ENCODE measurements around the gene TP73.

The TP73 gene

GRCh38 chr1:3772027-3772714 lies 119.9 kb downstream of the TP73 start:
- DNase-seq: peak; percentile 91

GRCh38 chr1:3772715-3773571 lies 120.6 kb downstream of the TP73 start, which contains the start of gene SMIM1:
TSS of gene SMIM1 (plus strand) at chr1:3772749. CDS start at chr1:3775374, 2,625 bp downstream.
- no peak for DNase-seq

GRCh38 chr1:3773572-3774275 lies 121.4 kb downstream of the TP73 start:
- DNase-seq: no peak

- DNase-seq: no peak
These were observed 122.1 kb downstream of the TP73 start for GRCh38 chr1:3774276-3774945.

- no peak for DNase-seq
These were observed 122.7 kb downstream of the TP73 start for GRCh38 chr1:3774946-3775489.

GRCh38 chr1:3775490-3776230 lies 123.3 kb downstream of the TP73 start:
- DNase-seq: peak; percentile 65

GRCh38 chr1:3776231-3776961 lies 124.1 kb downstream of the TP73 start:
- no peak for DNase-seq

- no peak for DNase-seq
These were observed 124.8 kb downstream of the TP73 start for GRCh38 chr1:3777078-3777547.

- no peak for DNase-seq
These were observed 125.6 kb downstream of the TP73 start for GRCh38 chr1:3777647-3778589.

GRCh38 chr1:3778590-3779264 lies 126.4 kb downstream of the TP73 start:
- DNase-seq: no peak

- DNase-seq: no peak
These were observed 127.1 kb downstream of the TP73 start for GRCh38 chr1:3779265-3779911.

GRCh38 chr1:3779912-3780416 lies 127.6 kb downstream of the TP73 start:
- DNase-seq: no peak

- no peak for DNase-seq
These were observed 128.6 kb downstream of the TP73 start for GRCh38 chr1:3780901-3781300.

GRCh38 chr1:3783651-3784474 lies 131.5 kb downstream of the TP73 start:
- DNase-seq: no peak

- DNase-seq: no peak
These were observed 132.7 kb downstream of the TP73 start for GRCh38 chr1:3785045-3785444.

- DNase-seq: no peak
These were observed 133.3 kb downstream of the TP73 start for GRCh38 chr1:3785456-3786157.
